HG02588 (cell line): ENCODE results near the gene OXER1.

Source experiments
- ATAC-seq: cut with Tn5 transposase; IDR thresholded peaks from one replicate; pipeline ENCODE4 v1.9.1; 2021; ENCODE audit warnings: mild to moderate bottlenecking, moderate library complexity; ENCODE audit not compliant: unreplicated experiment

OXER1 gene

DNA sequence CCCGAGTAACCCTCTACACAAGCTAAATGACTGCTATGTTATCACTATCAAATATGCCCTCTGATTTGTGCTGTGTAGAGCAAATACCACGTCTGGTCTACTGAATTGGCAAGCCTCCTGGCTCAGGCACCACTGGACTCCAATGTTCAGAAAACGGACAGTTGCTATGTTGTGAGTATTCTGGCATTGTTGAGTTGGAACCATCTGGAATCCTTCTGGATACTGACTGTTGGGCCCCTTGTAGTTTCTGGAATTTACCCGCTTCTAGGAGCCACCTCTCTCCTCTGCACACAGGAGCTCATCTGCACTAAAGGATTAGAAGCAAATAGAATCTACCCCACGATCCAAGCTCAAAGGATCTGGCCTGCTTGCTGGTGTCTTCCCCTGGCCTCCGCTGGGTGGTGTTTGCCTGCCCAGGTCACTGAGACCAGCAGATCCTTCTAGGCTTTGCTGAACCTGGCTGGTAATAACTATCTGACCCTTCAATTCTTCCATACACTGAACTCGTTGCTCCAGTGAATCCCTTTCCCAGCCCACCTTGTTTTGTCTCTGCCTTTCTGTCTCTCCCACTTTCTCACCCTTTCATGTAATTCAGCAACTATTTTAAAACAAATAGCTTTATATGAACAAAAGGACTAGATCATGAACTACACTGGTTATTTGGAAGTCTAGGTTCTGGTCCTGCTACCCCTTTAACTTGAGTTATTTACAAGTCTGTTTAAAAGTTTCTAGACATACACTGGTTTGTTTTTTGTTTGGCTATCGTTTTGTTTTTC lies 30.5 kb upstream of the OXER1 start:
- no peak for ATAC-seq

DNA sequence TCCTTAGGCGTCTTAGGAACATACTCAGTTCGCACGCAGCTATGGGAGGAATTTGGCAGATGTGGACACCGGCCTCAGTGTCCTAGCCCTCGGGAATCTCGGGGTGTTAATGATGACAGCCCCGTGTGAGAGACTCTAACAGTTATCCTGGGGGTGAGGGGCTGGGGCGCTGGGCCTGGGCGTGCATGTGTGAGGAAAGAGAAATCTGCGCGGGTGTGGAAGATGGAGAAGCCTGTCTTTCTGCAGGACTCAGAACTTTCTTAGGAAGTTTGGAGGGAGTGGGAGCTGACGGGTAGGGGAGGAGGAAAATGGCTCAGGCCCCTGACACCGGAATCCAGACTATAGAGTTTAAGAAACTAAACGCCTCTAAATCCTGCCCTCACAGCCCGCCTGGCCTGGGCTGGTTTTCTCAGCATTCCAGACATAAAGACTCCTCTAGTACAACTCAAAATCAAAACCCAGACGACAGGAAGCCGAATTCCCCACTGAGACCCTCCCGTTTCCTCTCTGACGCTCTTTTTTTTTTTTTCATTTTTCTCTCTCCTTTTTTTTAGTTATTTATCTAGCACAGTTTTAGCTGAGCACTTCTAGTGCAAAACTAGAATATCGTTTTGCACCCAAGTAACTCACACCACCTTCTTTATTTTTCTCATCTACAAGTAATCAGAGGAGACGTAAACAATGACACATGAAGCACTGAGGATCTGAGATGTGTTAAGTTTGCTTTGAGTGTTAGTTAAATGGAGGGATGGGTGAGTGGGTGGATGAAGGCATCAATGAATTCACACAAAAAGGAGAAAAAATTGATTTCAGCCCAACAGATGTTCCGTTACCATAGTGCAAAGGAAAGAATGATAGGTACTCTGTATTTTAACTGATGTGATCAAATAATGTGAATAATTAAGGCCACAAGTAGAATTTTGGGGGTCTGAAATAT lies 29.7 kb upstream of the OXER1 start:
- no peak for ATAC-seq

DNA sequence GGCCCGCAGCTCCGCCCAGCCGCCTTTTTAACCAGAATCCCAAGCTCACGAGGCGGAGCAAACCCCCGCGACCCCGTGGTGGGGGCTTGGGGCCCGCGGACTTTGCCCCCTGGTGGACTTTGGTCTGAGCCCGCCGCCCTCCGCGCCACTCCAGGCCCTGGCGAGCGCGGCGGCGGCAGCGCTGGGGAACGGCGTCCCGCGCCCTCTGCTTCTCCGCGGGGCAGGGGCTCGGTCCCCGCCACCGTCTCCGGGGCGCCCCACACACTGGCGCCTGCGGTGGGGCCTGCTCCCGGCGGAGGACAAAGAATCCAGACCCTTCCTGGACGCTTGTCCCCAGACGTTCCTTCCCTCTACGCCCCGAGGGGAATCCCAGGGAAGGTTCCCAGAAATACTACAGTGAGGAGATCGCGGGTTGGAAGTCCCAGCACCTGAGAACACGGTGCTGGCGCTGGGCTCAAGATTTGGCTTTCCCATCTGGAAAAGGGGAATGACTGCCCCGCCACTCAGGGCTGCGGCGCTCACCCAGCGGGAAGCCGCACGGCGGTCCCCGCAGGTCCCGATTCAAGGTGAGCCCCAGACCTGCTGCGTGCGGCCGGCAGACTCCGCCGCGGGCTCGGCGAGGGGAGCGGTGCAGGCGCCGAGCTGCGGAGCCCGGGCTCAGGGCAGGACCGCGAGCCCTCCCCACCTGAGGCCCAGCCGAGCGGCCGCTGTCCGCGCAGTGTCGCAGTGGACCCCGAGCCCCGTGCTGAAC lies 28.8 kb upstream of the OXER1 start, which contains the start of gene HAAO:
TSS of gene HAAO (minus strand) at position 1 of the 751 bp plus-strand sequence. CDS start 47 bp downstream, outside the sequence.
- ATAC-seq = peak; percentile 29

DNA sequence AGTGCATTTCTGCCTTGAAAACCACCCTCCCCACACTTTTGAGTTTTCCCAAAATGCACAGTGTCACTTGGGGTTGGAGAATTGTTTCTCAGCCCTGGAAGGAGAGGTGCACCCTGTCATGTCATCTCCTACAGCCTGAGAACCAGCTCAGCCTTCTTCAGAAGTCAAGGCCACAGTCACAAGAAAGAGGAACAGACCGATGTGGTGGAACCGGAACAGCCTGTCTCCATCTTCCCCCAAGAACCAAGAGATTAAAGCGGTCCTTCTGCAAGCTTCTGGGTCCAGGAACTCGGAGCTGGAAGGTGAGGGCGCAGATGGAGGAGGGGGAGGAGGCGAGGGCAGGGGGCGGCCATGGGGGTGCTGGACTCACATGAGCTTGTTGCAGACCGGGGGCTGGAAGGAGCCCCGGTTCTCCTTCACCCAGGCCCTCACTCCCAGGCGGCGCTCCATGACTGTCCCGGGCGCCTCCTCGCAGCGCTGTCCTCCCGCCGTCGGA lies 28.2 kb upstream of the OXER1 start:
- peak; percentile 0 for ATAC-seq

DNA sequence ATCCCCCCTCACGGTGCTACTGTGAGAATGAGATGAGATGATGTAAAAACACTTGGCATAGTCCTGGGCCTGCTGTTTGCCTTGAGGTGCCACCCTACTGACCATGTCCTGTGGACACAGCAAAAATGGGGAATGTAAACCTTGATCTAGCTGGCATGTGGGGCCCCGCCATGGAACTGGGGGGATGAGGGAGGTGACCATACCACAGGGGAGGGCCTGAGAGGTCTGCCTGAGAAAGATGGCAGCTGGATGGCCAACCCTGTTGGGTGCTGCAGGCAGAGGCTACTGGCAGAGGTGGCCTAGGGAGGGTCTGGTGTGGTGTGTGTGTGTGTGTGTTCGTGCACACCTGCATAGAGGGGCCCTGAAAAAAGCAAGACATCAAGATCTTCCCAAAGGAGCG lies 27.7 kb upstream of the OXER1 start:
- no peak for ATAC-seq

DNA sequence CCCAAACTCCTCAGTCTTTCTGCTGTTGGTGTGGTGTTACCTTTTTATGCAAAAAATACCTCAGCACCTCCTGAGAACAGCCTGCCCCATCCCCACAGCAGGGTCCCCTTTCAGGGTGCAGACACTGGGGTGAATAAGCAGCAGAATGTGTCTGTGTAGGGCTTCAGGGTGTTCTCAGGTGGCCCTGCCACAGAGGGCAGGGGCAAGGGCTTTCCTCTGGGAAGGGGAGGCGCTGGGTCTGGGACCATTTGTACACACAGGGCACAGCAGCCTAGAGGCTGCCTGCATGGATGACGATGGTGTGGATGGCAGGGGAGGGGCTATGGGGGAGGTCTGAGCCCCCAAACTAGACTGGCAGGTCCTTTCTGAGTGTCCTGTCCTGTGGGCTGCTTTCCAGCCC lies 25.8 kb upstream of the OXER1 start:
- ATAC-seq = no peak

DNA sequence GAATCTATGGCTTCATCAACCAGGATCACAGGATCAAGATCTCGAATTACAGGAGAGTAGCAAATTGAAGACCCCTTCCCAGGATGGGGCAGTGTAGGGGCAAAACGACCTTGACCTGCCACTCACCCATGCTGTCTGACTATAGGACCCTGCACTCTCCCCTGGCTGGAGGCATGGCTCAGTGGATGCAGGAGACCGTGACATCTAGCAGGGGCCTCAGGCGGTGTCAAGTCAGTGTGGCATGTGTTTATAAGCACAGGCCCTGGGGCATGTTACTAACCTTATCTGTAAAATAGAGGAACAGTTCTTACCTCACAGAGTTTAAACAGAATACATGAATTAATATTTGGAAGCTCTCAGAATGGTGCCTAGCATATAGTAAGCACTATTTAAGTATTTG lies 24.9 kb upstream of the OXER1 start:
- no peak for ATAC-seq

DNA sequence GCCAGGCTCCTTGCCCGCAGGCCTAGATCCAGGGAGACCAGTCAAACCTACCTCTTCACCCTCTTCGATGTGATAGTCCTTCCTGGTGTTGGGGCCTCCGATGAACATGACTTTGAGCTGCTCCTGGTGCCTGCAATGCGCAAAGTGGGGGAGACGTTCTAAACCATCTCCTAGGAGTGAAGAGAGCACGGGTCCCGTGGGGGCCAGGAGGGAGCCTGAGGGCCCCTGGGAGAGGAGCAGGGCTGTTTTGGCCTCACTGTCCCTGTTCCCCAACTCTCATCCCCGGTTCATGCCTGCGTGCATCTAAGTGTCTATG lies 24.5 kb upstream of the OXER1 start:
- no peak for ATAC-seq

DNA sequence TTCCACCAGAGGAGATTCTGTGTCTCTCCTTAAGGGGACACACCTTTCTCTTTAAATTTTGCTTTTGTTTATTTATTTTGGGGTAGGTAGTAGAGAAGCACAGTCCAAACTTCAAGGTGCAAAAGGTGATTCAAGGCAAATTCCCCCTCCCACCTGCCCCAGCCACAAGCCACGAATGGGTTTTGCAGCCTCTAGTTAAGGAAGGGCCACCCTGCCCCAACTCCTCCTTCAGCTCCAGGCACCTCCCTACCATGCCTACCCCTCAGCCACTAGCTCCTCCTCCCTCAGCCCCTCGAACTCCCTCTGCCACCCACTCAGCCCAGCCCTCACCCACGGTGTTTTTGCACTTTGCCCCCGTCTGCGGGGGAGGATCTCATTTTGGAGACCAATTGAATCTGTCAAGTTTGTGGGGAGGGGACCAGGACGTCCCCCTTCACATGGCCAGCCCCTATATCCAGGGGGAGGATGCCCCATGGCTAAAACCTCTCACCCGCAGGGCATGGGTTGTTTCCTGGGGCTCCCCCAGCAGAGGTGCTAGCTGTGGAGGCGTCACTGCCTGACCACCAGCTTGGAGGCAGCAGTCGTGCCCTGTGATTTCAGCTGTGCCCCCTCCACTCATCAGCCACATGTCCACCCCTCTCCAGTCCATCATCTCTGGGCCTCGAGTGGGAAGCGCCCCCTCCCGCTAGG lies 24.0 kb upstream of the OXER1 start:
- peak; percentile 34 for ATAC-seq

DNA sequence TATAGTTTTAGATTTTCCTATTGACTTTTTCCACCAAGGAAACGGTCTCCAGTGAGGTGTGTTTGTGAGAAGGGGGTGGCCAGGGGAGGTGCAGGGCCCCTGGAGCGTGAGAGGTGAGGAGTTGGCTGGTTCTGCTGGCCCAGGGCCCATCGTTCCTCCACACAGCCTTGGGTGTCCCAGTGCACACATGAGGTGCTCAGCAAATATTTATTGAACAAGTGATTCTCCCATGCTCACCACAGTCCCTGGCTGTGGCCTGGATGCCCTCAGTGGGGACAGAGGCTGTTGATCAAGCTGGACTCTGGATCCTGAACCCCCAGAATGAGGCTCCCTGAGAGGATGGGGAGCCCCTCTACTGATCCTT lies 23.5 kb upstream of the OXER1 start:
- no peak for ATAC-seq

DNA sequence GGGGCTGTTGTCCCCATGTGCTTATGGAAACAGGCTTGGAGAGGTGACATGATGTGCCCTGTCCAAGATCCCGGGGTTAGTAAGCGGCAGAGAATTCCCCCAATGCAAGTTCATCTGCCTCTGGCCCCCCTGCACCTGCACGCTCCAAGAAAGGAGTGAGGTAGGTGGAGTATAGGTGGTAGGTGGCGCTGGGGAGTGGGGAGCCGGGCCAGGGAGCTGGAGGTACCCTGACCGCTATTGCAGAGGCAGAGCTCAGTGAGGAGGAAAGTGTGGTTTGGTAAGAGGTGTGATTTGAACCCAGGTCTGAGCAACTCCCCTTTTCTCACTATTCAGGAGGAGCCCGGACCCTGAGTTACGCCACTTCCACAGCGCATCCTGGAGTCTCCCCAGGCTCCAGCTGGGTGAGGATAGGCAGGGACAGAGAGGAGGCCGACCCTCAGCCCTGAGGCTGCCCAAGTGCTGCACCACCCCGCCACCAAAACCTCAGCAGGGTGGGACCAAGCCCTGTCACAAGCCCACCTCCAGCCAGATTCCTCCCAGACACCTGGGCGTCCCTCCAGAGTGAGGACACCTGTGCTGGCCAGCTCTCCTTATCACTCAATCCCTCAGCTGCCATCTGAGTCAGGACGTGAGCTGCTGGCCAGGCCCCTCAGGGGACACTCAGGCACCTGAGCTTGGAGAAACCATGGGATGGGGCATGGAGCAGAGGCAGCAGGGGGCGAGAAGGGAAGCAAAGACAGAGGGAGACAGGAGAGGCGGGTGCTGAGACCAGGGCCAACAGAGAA lies 22.8 kb upstream of the OXER1 start:
- no peak for ATAC-seq

DNA sequence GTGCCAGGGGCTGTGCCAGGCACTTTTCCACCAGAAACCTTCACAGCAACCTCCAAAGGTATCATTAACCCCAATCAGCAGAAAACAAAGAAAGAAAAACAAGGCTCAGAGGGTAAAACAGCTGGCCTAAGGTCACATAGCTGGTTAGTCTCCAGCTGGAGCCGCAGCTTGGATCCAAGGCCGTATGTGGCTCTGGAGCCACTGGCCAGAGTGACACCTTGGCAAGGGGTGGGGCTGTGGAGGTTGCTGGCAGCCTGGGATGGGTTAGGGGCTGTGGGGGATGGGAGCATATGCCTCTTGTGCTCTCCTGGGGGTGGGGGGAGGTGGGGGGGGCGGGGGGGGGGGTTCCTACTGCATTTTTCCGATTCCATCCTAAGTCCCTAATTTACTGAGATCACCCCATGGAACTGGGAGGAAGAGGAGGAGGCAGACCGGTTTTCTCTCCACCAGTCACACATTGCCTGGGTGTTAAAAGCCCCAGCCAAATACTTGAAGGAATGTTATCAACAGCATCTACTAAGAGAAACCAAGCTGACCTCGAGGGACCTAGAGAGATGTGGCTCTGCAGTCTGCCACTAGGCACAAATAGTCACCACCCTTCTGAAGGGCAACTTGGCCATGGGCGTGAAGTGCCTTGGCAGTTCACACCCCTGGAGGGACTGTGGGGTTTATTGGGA lies 20.4 kb upstream of the OXER1 start:
- no peak for ATAC-seq

DNA sequence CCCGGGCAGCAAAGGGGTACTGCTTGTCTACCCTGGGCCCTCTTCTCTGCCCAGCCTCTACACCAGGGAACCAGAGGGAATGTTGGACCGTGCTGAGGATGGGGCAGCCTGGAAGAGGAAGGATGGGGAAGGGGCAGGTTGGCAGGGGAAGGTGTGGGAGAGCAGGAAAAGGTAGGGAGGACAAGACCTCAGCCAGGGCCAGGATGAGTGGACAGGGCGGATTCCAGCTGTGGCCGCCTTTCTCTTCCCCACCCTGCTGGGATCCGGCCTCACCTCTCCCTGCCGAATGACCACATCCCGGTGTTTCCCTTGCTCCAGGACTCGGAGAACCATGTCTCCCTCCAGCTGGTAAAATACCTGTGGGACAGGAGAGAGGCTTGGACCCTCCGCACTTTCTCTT lies 19.6 kb upstream of the OXER1 start:
- no peak for ATAC-seq

DNA sequence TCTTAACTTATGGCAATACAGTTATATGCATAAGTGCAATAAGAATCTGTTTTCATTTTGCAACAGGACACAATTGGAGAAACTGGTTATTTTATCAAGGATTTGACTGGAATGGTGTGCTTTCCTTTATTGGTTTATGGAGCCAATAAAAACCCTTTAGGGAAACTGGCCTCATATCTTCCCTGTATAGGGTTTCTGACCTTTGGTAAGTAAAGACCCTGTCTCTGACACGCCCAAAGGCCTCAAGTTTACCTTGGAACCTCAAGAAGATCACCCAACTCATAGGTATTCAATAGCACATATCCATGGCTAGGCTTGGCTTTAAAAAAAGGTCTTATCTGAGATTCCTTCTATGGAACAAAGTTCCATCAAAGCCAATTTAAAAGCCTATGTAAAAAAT lies 17.2 kb upstream of the OXER1 start:
- ATAC-seq = no peak

DNA sequence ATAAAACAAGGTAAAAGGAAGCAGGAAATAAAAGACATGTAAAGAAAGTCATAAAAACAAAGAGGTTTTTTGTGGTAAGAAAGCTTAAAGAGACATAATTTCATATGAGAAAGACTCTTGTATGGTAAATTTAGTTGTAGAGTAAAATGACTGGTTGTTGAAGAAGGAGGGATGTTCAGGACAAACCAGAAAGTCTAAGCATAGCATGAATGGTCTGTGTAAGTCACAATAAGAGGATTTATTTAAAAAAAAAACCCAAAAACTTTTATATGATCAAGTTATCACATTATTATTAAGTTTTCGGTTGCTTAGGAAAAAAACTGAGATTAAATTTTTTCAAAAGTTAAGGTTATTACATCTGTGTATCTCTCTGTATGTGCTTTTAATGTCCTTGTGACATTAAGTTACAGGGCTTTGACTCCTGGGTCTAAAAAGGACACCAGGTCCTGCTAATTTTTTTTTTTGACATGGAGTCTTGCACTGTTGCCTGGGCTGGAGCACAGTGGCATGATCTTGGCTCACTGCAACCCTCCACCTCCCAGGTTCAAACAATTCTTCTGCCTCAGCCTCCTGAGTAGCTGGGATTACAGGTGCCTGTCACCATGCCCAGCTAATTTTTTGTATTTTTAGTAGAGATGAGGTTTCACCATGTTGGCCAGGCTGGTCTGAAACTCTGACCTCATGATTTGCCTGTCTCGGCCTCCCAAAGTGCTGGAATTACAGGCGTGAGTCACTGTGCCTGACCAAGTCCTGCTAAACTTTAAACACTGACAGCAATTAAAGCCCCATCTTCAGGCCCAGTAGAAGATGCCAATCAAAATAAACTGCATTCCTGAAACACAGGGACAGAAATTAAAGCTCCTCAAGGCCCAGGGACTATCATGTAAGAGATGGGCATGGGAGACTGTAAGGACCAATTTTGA lies 14.2 kb upstream of the OXER1 start:
- no peak for ATAC-seq

DNA sequence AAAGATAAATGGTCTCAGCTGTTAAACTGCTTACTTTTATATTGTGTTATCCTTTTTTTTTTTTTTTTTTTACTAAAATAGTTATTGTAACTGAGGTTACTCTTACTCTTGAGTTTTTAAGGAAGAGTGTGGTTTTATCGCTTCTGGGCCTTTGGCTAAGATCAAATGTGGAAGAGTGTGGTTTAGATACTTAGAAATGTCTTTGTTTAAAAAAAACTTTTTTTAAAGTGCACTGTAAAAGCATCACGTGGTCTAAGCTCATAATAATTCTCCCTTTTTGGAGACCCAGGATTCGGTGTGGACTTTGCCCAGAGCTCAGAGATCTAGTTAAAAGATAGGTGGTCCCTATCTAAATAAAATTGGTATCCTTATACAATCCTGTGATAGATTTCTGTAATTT lies 11.9 kb upstream of the OXER1 start:
- ATAC-seq = no peak

DNA sequence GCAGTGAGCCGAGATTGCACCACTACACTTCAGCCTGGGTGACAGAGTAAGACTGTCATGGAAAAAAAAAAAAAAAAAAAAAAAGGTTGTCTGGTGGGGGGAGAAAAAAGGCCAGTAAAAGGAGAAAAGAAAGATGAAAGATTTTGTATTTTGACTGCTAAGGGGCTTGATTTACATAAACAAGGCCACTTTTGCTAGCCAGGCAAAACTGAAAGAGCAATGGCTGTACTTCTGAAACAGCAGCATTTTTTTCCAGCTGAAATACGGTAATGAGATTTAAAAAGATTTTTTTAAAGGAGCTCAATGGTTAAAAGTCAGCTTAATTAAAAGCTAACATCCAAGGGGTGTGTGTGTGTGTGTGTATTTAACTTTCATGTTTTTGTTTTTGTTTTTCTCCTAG lies 11.3 kb upstream of the OXER1 start:
- no peak for ATAC-seq

DNA sequence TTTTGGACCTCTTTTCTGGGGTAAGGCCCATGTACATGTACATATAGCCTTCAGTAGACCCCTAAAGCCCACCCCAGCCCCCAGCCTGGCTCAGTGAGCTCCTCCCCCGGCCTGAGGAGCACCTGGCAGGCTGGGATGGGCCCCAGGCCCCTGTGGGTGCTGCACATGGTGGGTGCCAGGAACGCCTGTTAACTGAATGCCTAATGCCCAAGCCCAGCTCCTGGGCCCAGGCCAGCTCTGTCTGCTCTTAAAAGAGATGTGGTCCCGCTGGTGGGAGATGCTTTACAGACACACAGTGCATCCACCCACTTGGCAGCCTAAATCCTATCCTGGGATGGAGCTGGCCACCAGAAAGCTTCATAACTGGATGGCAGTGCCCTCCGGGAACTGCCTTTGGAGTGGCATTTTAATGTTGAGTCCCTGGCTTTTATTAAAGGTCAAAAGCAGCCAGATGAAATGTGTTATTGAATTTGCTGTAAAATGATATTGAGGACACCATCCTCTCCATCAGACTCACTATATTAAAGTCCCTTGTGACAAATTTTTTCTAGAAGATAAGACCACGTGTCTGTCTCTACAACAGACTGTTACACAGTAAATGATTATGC lies 7.7 kb upstream of the OXER1 start:
- no peak for ATAC-seq
